Measurements from ENCODE around the gene KDM2A.
A peak's percentile ranks its signal among the peaks of the same experiment; 100 is the strongest.

KDM2A gene

DNA sequence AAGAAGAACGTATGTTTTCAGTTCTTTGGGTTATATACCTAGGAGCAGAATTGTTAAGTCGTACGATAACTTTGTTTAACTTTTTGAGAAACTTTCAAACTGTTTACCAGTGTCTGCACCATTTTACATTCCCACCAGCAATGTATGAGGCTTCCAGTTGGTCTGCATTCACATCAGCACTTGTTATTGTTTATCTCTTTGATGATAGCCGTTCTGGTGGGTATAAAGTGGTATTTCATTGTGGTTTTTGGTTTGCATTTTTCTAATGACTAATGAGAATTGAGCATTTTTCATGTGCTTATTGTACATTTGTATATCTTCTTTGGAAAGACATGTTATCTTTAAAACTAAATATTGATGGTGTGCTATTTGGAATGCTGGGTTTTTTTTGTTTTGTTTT lies 59.8 kb downstream of the KDM2A start:
- Histone ChIP-seq H3K36me3 (ENCODE audit: control insufficient read depth in 2 of 2, insufficient read depth in 1 of 2, low read length in 2 of 2) (peaks cover 5 to 24% of the 10 kb centered on the region in 2 experiments), H3K4me3 (ENCODE audit: low read depth, low read length) (no peak overlapping the region), H3K4me1 (ENCODE audit: control insufficient read depth, insufficient read depth, low read length) (no peaks in the 10 kb centered on the region), H3K27ac (ENCODE audit: extremely low read depth, low read depth, low read length) (no peak overlapping the region), H3K9me3 (ENCODE audit: control insufficient read depth, insufficient read depth, low read depth, low read length) (no peaks in the 10 kb centered on the region)
- POLR2A ChIA-PET: no interaction called here
- CTCF ChIA-PET: interaction anchor here (0.6 kb wide), 1 partner anchor 182 kb away, joined by 3 read pairs; no protein-coding TSS in a partner anchor
- TF ChIP-seq SP7 (tag by site-specific recombination; IDR thresholded peaks at IDR 0.05) (no peak), PRDM2 (tag by site-specific recombination; IDR thresholded peaks at IDR 0.05; ENCODE audit: borderline replicate concordance) (no peak), ZNF140 (tag by site-specific recombination; IDR thresholded peaks at IDR 0.05) (peak; percentile 48; the same call in 1 of the 2 replicates), ZNF221 (tag by site-specific recombination; IDR thresholded peaks at IDR 0.05; ENCODE audit: borderline replicate concordance) (no peak), OSR2 (tag by site-specific recombination; IDR thresholded peaks at IDR 0.05) (no peak)
- TF ChIP-seq, protein P1, sequence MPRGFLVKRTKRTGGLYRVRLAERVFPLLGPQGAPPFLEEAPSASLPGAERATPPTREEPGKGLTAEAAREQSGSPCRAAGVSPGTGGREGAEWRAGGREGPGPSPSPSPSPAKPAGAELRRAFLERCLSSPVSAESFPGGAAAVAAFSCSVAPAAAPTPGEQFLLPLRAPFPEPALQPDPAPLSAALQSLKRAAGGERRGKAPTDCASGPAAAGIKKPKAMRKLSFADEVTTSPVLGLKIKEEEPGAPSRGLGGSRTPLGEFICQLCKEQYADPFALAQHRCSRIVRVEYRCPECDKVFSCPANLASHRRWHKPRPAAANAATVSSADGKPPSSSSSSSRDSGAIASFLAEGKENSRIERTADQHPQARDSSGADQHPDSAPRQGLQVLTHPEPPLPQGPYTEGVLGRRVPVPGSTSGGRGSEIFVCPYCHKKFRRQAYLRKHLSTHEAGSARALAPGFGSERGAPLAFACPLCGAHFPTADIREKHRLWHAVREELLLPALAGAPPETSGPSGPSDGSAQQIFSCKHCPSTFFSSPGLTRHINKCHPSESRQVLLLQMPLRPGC (tag by site-specific recombination; IDR thresholded peaks at IDR 0.05): no peak
- TF ChIP-seq, protein P2, sequence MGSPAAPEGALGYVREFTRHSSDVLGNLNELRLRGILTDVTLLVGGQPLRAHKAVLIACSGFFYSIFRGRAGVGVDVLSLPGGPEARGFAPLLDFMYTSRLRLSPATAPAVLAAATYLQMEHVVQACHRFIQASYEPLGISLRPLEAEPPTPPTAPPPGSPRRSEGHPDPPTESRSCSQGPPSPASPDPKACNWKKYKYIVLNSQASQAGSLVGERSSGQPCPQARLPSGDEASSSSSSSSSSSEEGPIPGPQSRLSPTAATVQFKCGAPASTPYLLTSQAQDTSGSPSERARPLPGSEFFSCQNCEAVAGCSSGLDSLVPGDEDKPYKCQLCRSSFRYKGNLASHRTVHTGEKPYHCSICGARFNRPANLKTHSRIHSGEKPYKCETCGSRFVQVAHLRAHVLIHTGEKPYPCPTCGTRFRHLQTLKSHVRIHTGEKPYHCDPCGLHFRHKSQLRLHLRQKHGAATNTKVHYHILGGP (tag by site-specific recombination; IDR thresholded peaks at IDR 0.05): no peak

GRCh38 chr11:67179892-67180490 lies 60.9 kb downstream of the KDM2A start:
- Histone ChIP-seq H3K27ac (ENCODE audit: extremely low read depth, low read depth, low read length) (no peak overlapping the region), H3K4me3 (ENCODE audit: low read depth, low read length) (no peak overlapping the region), H3K36me3 (ENCODE audit: control insufficient read depth in 2 of 2, insufficient read depth in 1 of 2, low read length in 2 of 2) (peaks cover 5 to 32% of the 10 kb centered on the region in 2 experiments), H3K9me3 (ENCODE audit: control insufficient read depth, insufficient read depth, low read depth, low read length) (no peaks in the 10 kb centered on the region), H3K4me1 (ENCODE audit: control insufficient read depth, insufficient read depth, low read length) (no peaks in the 10 kb centered on the region)
- POLR2A ChIA-PET: no interaction called here
- CTCF ChIA-PET: interaction anchor here (0.6 kb wide), 1 partner anchor 126 kb away, joined by 3 read pairs; no protein-coding TSS in a partner anchor
- TF ChIP-seq ZNF266 (tag by site-specific recombination; IDR thresholded peaks at IDR 0.05; ENCODE audit: low read depth) (no peak), ZNF548 (tag by site-specific recombination; IDR thresholded peaks at IDR 0.05) (no peak), FEZF1 (tag by site-specific recombination; IDR thresholded peaks at IDR 0.05) (peak; percentile 26; the same call in 1 of the 2 replicates), KLF16 (tag by site-specific recombination; IDR thresholded peaks at IDR 0.05) (peak; percentile 51), PRDM6 (tag by site-specific recombination; IDR thresholded peaks at IDR 0.05) (peak; percentile 85), ZEB2 (tag by site-specific recombination; IDR thresholded peaks at IDR 0.05) (peak; percentile 35; the same call in 1 of the 2 replicates), SCRT2 (tag by site-specific recombination; IDR thresholded peaks at IDR 0.05) (peak; percentile 52; the same call in 1 of the 2 replicates), ZNF776 (tag by site-specific recombination; IDR thresholded peaks at IDR 0.05; ENCODE audit: borderline replicate concordance) (no peak)
- TF ChIP-seq, protein P3, sequence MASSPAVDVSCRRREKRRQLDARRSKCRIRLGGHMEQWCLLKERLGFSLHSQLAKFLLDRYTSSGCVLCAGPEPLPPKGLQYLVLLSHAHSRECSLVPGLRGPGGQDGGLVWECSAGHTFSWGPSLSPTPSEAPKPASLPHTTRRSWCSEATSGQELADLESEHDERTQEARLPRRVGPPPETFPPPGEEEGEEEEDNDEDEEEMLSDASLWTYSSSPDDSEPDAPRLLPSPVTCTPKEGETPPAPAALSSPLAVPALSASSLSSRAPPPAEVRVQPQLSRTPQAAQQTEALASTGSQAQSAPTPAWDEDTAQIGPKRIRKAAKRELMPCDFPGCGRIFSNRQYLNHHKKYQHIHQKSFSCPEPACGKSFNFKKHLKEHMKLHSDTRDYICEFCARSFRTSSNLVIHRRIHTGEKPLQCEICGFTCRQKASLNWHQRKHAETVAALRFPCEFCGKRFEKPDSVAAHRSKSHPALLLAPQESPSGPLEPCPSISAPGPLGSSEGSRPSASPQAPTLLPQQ (tag by site-specific recombination; IDR thresholded peaks at IDR 0.05): no peak
- TF ChIP-seq, protein P4, sequence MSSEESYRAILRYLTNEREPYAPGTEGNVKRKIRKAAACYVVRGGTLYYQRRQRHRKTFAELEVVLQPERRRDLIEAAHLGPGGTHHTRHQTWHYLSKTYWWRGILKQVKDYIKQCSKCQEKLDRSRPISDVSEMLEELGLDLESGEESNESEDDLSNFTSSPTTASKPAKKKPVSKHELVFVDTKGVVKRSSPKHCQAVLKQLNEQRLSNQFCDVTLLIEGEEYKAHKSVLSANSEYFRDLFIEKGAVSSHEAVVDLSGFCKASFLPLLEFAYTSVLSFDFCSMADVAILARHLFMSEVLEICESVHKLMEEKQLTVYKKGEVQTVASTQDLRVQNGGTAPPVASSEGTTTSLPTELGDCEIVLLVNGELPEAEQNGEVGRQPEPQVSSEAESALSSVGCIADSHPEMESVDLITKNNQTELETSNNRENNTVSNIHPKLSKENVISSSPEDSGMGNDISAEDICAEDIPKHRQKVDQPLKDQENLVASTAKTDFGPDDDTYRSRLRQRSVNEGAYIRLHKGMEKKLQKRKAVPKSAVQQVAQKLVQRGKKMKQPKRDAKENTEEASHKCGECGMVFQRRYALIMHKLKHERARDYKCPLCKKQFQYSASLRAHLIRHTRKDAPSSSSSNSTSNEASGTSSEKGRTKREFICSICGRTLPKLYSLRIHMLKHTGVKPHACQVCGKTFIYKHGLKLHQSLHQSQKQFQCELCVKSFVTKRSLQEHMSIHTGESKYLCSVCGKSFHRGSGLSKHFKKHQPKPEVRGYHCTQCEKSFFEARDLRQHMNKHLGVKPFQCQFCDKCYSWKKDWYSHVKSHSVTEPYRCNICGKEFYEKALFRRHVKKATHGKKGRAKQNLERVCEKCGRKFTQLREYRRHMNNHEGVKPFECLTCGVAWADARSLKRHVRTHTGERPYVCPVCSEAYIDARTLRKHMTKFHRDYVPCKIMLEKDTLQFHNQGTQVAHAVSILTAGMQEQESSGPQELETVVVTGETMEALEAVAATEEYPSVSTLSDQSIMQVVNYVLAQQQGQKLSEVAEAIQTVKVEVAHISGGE (tag by site-specific recombination; conservative IDR thresholded peaks at IDR 0.05; ENCODE audit: low read depth): no peak
